ENCODE data around the gene NRXN3.

NRXN3 gene

DNA sequence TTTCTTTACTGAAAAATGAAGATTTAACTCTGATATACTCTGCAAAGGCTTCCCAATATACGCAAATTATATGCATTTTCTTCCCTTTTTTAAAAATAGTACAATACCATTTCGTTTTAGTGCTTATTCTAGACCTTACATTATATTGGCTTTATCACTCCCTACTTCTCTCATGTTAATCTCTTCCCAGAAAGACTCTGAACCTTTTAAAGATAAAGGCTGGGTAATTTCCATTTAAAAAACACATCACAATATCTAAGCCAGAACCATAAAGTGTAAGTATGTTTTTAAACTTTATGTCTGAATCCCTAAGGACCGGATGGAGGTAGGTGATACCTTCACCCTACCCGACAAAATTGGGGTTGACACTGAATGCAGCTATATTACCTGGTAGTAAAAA is 1720.4 kb downstream of the NRXN3 start:
- DNase-seq = no peak

GRCh38 chr14:79896009-79896408 is 1725.8 kb downstream of the NRXN3 start:
- DNase-seq = no peak

- DNase-seq = no peak
Observed at GRCh38 chr14:79899610-79900009, 1729.4 kb downstream of the NRXN3 start.

GRCh38 chr14:79904497-79904896 is 1734.3 kb downstream of the NRXN3 start:
- DNase-seq = no peak

- DNase-seq = no peak
Observed at GRCh38 chr14:79906994-79907393, 1736.8 kb downstream of the NRXN3 start.

GRCh38 chr14:79910086-79910485 is 1739.9 kb downstream of the NRXN3 start:
- DNase-seq = no peak

DNA sequence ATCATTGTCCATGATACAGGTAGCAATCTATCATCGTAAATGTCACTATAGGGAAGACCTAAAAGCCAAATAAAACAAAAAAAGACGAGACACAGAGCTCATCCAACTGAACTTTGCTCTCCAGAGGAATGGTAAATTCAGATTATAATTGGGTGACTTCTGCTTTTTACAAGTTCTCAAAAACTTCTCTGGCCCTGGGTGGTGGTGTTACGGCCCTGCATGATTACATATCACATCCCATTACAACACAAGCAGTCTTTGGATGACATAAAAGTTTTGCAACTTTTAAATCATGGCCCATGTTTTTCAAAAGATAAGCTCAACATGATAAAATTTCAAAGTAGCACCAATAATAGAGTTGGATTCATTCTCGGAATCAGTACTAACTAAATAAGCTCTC is 1741.6 kb downstream of the NRXN3 start:
- DNase-seq = no peak

- DNase-seq = no peak
Observed at GRCh38 chr14:79914595-79914994, 1744.4 kb downstream of the NRXN3 start.

- no peak for DNase-seq
Observed at GRCh38 chr14:79915406-79915805, 1745.2 kb downstream of the NRXN3 start.

GRCh38 chr14:79916281-79916680 is 1746.1 kb downstream of the NRXN3 start:
- DNase-seq = no peak

- no peak for DNase-seq
Observed at GRCh38 chr14:79916892-79917291, 1746.7 kb downstream of the NRXN3 start.
